ENCODE results near the gene SAMD13.

SAMD13 gene

GRCh38 chr1:84373436-84374141 is 72.1 kb downstream of the SAMD13 start:
- no peak for DNase-seq (ENCODE audit: low read depth)
- H3K4me3 ChIP-seq (ENCODE audit: control insufficient read depth, low read depth, low read length): no peak overlapping the region
- no peak for TF ChIP-seq CTCF (conservative IDR thresholded peaks at IDR 0.05; ENCODE audit: control insufficient read depth, insufficient read depth, low read depth, low read length)

- DNase-seq (ENCODE audit: low read depth): no peak
- no peak for TF ChIP-seq CTCF (conservative IDR thresholded peaks at IDR 0.05; ENCODE audit: control insufficient read depth, insufficient read depth, low read depth, low read length)
- H3K4me3 ChIP-seq (ENCODE audit: control insufficient read depth, low read depth, low read length): no peak overlapping the region
Measured at GRCh38 chr1:84374991-84375696, 73.6 kb downstream of the SAMD13 start.

- no peak overlapping the region for H3K4me3 ChIP-seq (ENCODE audit: control insufficient read depth, low read depth, low read length)
- TF ChIP-seq CTCF (conservative IDR thresholded peaks at IDR 0.05; ENCODE audit: control insufficient read depth, insufficient read depth, low read depth, low read length): no peak
Measured at GRCh38 chr1:84376000-84376910, 74.7 kb downstream of the SAMD13 start.

GRCh38 chr1:84377480-84378095 is 76.1 kb downstream of the SAMD13 start:
- peak; percentile 87 for DNase-seq (ENCODE audit: low read depth)
- no peak for TF ChIP-seq CTCF (conservative IDR thresholded peaks at IDR 0.05; ENCODE audit: control insufficient read depth, insufficient read depth, low read depth, low read length)
- no peak overlapping the region for H3K4me3 ChIP-seq (ENCODE audit: control insufficient read depth, low read depth, low read length)

More at GRCh38 chr1:84376000-84376910, 74.7 kb downstream of the SAMD13 start:
- no peak for DNase-seq (ENCODE audit: low read depth)

- DNase-seq (ENCODE audit: low read depth): peak; percentile 85
- H3K4me3 ChIP-seq (ENCODE audit: control insufficient read depth, low read depth, low read length): no peak overlapping the region
- no peak for TF ChIP-seq CTCF (conservative IDR thresholded peaks at IDR 0.05; ENCODE audit: control insufficient read depth, insufficient read depth, low read depth, low read length)
Measured at GRCh38 chr1:84379138-84379916, 77.8 kb downstream of the SAMD13 start.

GRCh38 chr1:84379917-84380180 is 78.3 kb downstream of the SAMD13 start:
- no peak overlapping the region for H3K4me3 ChIP-seq (ENCODE audit: control insufficient read depth, low read depth, low read length)

More at GRCh38 chr1:84379917-84380180, 78.3 kb downstream of the SAMD13 start:
- no peak for TF ChIP-seq CTCF (conservative IDR thresholded peaks at IDR 0.05; ENCODE audit: control insufficient read depth, insufficient read depth, low read depth, low read length)
- DNase-seq (ENCODE audit: low read depth): no peak
